ENCODE data around the gene GOLPH3L. TPM values are rescaled to one million over a fixed set of nuclear protein-coding genes. Genes with fewer than 3 reads are reported as not detected.
A peak's percentile ranks its signal among the peaks of the same experiment; 100 is the strongest.
"Not testable (repeated sequence)": the region's sequence is repeated elsewhere in the genome, so short reads cannot be mapped to it uniquely, and the experiment has no call there.

The GOLPH3L gene
- total RNA-seq: 9.3 and 17.7 TPM in 2 replicates

GRCh38 chr1:150696995-150697927, at the start of gene GOLPH3L:
GOLPH3L (minus strand) TSS chr1:150697154; CDS start chr1:150694838, 2,316 bp downstream.
- H3K4me3 ChIP-seq (ENCODE audit: low read depth, low read length): peak within 1 kb of the TSS; percentile 65
- TF ChIP-seq CTCF (IDR thresholded peaks at IDR 0.05; ENCODE audit: insufficient read depth, low read depth, low read length): peak; percentile 17
- peak; percentile 98 for DNase-seq (ENCODE audit: low read depth)

- no peak for DNase-seq (ENCODE audit: low read depth)
- no peak overlapping the region for H3K4me3 ChIP-seq (ENCODE audit: low read depth, low read length)
- no peak for TF ChIP-seq CTCF (IDR thresholded peaks at IDR 0.05; ENCODE audit: insufficient read depth, low read depth, low read length)
Observed at GRCh38 chr1:150730130-150730721, 33.3 kb upstream of the GOLPH3L start.

- H3K4me3 ChIP-seq (ENCODE audit: low read depth, low read length): no peak overlapping the region
- no peak for TF ChIP-seq CTCF (IDR thresholded peaks at IDR 0.05; ENCODE audit: insufficient read depth, low read depth, low read length)
Observed at GRCh38 chr1:150724336-150724735, 27.4 kb upstream of the GOLPH3L start.

GRCh38 chr1:150720703-150721102, 23.7 kb upstream of the GOLPH3L start, which contains the start of gene HORMAD1:
HORMAD1 (minus strand) TSS chr1:150720895; CDS start chr1:150719505, 1,390 bp downstream.
- no peak for TF ChIP-seq CTCF (IDR thresholded peaks at IDR 0.05; ENCODE audit: insufficient read depth, low read depth, low read length)
- H3K4me3 ChIP-seq (ENCODE audit: low read depth, low read length): no peak within 1 kb of the TSS
- DNase-seq (ENCODE audit: low read depth): no peak

More at GRCh38 chr1:150724336-150724735, 27.4 kb upstream of the GOLPH3L start:
- DNase-seq (ENCODE audit: low read depth): no peak

- no peak for TF ChIP-seq CTCF (IDR thresholded peaks at IDR 0.05; ENCODE audit: insufficient read depth, low read depth, low read length)
- no peak overlapping the region for H3K4me3 ChIP-seq (ENCODE audit: low read depth, low read length)
- DNase-seq (ENCODE audit: low read depth): no peak
Observed at GRCh38 chr1:150720098-150720497, 23.1 kb upstream of the GOLPH3L start.

GRCh38 chr1:150718225-150718891, 21.4 kb upstream of the GOLPH3L start:
- no peak for DNase-seq (ENCODE audit: low read depth)
- TF ChIP-seq CTCF (IDR thresholded peaks at IDR 0.05; ENCODE audit: insufficient read depth, low read depth, low read length): no peak
- H3K4me3 ChIP-seq (ENCODE audit: low read depth, low read length): no peak overlapping the region

- H3K4me3 ChIP-seq (ENCODE audit: low read depth, low read length); DNase-seq (ENCODE audit: low read depth): not testable (repeated sequence)
Observed at GRCh38 chr1:150709031-150709430, 12.1 kb upstream of the GOLPH3L start.

All from fibroblast of villous mesenchyme (primary cell).